ENCODE results near the gene SCUBE1. TPM values are rescaled to one million over a fixed set of nuclear protein-coding genes. Genes with fewer than 3 reads are reported as not detected.
A peak's percentile ranks its signal among the peaks of the same experiment; 100 is the strongest.

The SCUBE1 gene
- total RNA-seq, 2 experiments from 2014 or later = not detected

DNA sequence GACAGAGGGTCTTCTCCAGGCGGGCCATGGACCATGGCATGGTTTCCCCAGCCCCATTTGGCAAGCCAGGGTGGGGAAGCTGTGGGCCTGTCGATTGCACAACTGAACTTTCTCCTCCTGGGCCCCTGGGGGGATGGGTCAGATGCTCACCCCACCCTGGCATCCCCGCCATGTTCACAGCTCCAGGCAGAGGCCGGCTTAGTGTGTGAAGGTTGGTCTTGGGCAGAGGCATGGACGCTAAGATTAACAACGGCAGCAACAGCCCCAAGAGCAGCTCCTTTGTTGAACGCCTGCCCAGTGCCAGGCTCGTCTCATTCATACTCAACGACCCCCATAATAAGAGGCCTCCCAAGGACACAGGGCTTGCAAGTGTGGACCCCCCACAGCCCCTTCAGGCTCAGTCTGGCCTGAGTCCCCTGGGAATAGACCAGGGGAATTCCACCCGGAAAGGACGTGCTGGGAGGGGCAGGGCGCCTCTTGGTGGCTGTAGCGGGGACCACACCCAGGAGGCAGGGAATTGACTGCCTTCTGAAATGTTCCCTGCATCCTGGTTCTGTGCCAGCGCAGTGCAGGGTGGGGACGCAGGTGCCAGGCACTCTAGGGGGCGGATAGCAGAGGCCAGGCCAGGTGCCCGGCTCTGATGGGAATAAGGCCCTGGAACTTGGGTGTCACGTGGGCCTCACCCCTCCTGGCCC is 183.5 kb downstream of the SCUBE1 start:
- ChIA-PET CTCF (ENCODE audit: unreplicated experiment) (no interaction called here), POLR2A (no interaction called here)
- Histone ChIP-seq H3K4me1 (ENCODE audit: insufficient read depth, low read length, poor library complexity, severe bottlenecking) (no peaks in the 10 kb centered on the region), H3K79me2 (ENCODE audit: insufficient read depth, low read depth, low read length) (no peaks in the 10 kb centered on the region), H3K4me3 (ENCODE audit: low read depth, low read length, poor library complexity, severe bottlenecking) (no peak overlapping the region), H3K9me3 (ENCODE audit: low read length) (no peaks in the 10 kb centered on the region), H3K36me3 (ENCODE audit: insufficient read depth, low read length) (no peaks in the 10 kb centered on the region), H3K27ac (ENCODE audit: low read depth, low read length, poor library complexity, severe bottlenecking) (no peak overlapping the region), H3K9me2 (ENCODE audit: insufficient read depth, low read length) (no peaks in the 10 kb centered on the region), H2AFZ (ENCODE audit: low read length) (no peak overlapping the region), H4K20me1 (ENCODE audit: insufficient read depth, low read length) (no peaks in the 10 kb centered on the region), H3K4me2 (ENCODE audit: low read length) (no peak overlapping the region)
- DNase-seq (ENCODE audit: low spot score) = no peak
- intact Hi-C loops (cut with micrococcal nuclease; ENCODE audit: unreplicated experiment) = no loop called here
- BruUV-seq (replicated peaks) = no TSS peak
- TF ChIP-seq, protein P1, sequence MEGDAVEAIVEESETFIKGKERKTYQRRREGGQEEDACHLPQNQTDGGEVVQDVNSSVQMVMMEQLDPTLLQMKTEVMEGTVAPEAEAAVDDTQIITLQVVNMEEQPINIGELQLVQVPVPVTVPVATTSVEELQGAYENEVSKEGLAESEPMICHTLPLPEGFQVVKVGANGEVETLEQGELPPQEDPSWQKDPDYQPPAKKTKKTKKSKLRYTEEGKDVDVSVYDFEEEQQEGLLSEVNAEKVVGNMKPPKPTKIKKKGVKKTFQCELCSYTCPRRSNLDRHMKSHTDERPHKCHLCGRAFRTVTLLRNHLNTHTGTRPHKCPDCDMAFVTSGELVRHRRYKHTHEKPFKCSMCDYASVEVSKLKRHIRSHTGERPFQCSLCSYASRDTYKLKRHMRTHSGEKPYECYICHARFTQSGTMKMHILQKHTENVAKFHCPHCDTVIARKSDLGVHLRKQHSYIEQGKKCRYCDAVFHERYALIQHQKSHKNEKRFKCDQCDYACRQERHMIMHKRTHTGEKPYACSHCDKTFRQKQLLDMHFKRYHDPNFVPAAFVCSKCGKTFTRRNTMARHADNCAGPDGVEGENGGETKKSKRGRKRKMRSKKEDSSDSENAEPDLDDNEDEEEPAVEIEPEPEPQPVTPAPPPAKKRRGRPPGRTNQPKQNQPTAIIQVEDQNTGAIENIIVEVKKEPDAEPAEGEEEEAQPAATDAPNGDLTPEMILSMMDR (conservative IDR thresholded peaks at IDR 0.05; ENCODE audit: low read length) = peak; percentile 49
- TF ChIP-seq EZH2phosphoT487 (IDR thresholded peaks at IDR 0.05; ENCODE audit: borderline replicate concordance, low read depth, low read length) = no peak

GRCh38 chr22:43158778-43159483 is 184.2 kb downstream of the SCUBE1 start:
- intact Hi-C loops (cut with micrococcal nuclease; ENCODE audit: unreplicated experiment) = no loop called here

More at GRCh38 chr22:43158778-43159483, 184.2 kb downstream of the SCUBE1 start:
- Histone ChIP-seq H3K9me2 (ENCODE audit: insufficient read depth, low read length) (no peaks in the 10 kb centered on the region), H3K36me3 (ENCODE audit: insufficient read depth, low read length) (no peaks in the 10 kb centered on the region), H3K79me2 (ENCODE audit: insufficient read depth, low read depth, low read length) (no peaks in the 10 kb centered on the region), H3K4me3 (ENCODE audit: low read depth, low read length, poor library complexity, severe bottlenecking) (no peak overlapping the region), H3K9me3 (ENCODE audit: low read length) (no peaks in the 10 kb centered on the region), H3K4me1 (ENCODE audit: insufficient read depth, low read length, poor library complexity, severe bottlenecking) (no peaks in the 10 kb centered on the region), H2AFZ (ENCODE audit: low read length) (no peak overlapping the region), H3K4me2 (ENCODE audit: low read length) (no peak overlapping the region), H3K27ac (ENCODE audit: low read depth, low read length, poor library complexity, severe bottlenecking) (no peak overlapping the region), H4K20me1 (ENCODE audit: insufficient read depth, low read length) (no peaks in the 10 kb centered on the region)
- ChIA-PET CTCF (ENCODE audit: unreplicated experiment) (interaction anchor here (0.6 kb wide), 1 partner anchor 67 kb away, joined by 5 read pairs; no protein-coding TSS in a partner anchor), POLR2A (no interaction called here)
- no peak for DNase-seq (ENCODE audit: low spot score)
- TF ChIP-seq EZH2phosphoT487 (IDR thresholded peaks at IDR 0.05; ENCODE audit: borderline replicate concordance, low read depth, low read length) = no peak
- TF ChIP-seq, protein P1 (conservative IDR thresholded peaks at IDR 0.05; ENCODE audit: low read length) = no peak
- no TSS peak for BruUV-seq (replicated peaks)
